ENCODE data around the gene VPS13A.

The VPS13A gene

DNA sequence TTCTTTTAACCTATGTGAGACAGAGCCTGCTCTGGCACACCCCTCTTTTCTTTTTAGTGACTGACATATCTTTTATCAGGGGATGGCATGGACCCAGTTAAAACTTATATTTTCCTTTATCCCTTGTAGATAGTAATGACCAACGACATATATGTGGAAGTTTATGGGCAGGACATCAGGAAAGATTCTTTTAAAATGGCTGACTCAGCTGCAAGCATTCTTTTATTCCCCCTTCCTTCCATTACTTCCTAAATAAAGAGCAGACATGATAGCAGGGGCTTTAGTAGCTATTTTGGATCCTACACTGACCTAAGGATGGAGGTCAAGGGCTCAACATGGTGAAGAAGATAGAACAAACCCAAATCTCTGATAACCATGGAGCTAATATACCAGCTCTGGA, 25.0 kb upstream of the VPS13A start:
- TF ChIP-seq, protein P1, sequence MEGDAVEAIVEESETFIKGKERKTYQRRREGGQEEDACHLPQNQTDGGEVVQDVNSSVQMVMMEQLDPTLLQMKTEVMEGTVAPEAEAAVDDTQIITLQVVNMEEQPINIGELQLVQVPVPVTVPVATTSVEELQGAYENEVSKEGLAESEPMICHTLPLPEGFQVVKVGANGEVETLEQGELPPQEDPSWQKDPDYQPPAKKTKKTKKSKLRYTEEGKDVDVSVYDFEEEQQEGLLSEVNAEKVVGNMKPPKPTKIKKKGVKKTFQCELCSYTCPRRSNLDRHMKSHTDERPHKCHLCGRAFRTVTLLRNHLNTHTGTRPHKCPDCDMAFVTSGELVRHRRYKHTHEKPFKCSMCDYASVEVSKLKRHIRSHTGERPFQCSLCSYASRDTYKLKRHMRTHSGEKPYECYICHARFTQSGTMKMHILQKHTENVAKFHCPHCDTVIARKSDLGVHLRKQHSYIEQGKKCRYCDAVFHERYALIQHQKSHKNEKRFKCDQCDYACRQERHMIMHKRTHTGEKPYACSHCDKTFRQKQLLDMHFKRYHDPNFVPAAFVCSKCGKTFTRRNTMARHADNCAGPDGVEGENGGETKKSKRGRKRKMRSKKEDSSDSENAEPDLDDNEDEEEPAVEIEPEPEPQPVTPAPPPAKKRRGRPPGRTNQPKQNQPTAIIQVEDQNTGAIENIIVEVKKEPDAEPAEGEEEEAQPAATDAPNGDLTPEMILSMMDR (IDR thresholded peaks at IDR 0.05; ENCODE audit: low read depth, low read length): no peak
- H3K4me3 ChIP-seq (replicated peaks in 1 of 2; ENCODE audit: low read depth in 2 of 2, low read length in 2 of 2): no peak overlapping the region
- DNase-seq (ENCODE audit: low read depth in 2 of 2): no peak

DNA sequence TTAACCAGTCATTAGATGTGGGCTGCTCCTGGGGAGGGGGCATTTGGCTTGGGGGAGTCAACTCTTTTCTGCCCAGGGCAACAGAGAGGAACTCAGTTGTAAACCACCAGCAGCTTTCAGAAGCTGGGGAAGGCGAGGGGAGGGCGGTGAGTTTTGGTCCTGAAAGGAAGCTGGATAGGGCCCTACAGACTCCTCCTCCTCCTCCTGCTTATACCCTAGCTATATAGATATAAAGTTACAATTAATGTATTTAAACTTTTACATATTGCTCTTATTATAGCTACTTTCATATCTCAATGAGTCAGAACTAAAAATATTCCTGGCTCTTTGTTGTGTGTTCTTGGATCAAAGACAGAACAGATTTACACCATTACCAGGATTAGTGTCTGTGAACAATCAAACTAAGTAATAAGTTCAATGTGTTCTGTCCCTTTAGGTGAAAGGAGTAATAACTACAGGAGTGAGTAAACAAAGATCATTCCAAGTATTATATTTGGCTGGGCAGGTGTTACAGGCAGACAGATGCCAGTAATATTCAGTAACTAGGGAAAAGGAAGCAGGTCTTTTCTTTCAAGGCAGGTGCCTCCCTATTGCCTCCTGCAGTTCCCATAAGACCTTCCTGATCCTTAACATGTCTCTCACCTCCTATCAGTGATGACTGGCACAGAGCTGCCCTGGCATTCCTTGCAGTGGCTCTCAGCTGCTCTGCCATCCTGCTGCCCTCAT, 20.5 kb upstream of the VPS13A start:
- H3K4me3 ChIP-seq (replicated peaks in 1 of 2; ENCODE audit: low read depth in 2 of 2, low read length in 2 of 2): no peak overlapping the region
- TF ChIP-seq, protein P1 (IDR thresholded peaks at IDR 0.05; ENCODE audit: low read depth, low read length): no peak
- no peak for DNase-seq (ENCODE audit: low read depth in 2 of 2)

DNA sequence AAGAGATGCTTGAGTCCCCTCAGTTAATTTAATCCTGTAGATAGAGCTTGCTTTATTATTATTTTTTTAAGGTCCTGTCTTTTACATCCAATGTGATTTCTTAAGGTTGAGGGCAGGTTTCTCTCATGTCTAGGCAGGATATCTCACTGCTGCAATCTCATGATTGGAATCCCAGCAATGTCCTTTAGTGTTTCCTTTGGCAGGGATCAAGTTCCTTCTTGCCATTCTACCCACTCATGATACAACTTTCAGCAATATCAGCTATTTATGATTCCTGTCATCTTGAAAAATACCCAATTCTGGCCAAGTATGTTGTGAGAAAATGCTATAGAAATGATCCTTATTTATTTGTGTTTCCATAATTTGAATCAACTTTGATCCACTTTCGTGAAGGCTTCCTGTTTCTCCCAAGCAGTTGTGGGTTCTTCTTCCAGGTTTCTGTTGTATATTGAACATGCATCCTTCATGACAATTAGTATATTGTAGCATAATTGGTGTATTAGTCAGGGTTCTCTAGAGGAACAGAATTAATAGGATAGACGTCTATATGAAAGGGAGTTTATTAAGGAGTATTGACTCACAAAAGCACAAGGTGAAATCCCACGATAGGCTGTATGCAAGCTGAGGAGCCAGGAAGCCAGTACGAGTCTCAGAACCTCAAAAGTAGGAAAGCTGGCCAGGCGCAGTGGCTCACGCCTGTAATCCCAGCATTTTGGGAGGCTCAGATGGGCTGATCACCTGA, 18.4 kb upstream of the VPS13A start:
- DNase-seq (ENCODE audit: low read depth in 2 of 2): peak; percentile 57 to 87
- H3K4me3 ChIP-seq (replicated peaks in 1 of 2; ENCODE audit: low read depth in 2 of 2, low read length in 2 of 2): no peak overlapping the region
- TF ChIP-seq, protein P1 (IDR thresholded peaks at IDR 0.05; ENCODE audit: low read depth, low read length): no peak

GRCh38 chr9:77161191-77161590, 16.1 kb upstream of the VPS13A start:
- DNase-seq (ENCODE audit: low read depth in 2 of 2): no peak
- TF ChIP-seq, protein P1 (IDR thresholded peaks at IDR 0.05; ENCODE audit: low read depth, low read length): no peak

DNA sequence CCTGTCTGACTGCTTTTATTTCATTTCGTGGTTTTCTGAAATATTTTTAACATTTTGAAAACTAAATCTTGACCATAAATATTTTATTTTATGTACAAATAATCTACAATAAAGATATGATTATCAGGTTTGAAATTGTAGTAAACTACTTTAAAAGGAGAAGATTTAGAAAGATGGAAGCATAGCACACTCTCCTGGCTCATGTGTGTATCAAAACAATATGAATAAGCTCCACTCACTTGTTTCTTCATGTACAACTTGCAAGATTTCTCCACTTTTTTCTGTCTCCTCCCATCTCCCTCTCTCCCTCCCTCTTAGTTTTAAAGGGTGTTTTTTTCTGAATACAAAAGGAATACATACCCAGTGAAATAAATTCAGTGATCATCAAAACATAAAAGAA, 15.4 kb upstream of the VPS13A start:
- no peak overlapping the region for H3K4me3 ChIP-seq (replicated peaks in 1 of 2; ENCODE audit: low read depth in 2 of 2, low read length in 2 of 2)
- DNase-seq (ENCODE audit: low read depth in 2 of 2): peak; percentile 31 to 65
- TF ChIP-seq, protein P1 (IDR thresholded peaks at IDR 0.05; ENCODE audit: low read depth, low read length): peak; percentile 23

More at GRCh38 chr9:77161191-77161590, 16.1 kb upstream of the VPS13A start:
- no peak overlapping the region for H3K4me3 ChIP-seq (replicated peaks in 1 of 2; ENCODE audit: low read depth in 2 of 2, low read length in 2 of 2)

GRCh38 chr9:77162366-77162765, 15.0 kb upstream of the VPS13A start:
- no peak for DNase-seq (ENCODE audit: low read depth in 2 of 2)
- H3K4me3 ChIP-seq (replicated peaks in 1 of 2; ENCODE audit: low read depth in 2 of 2, low read length in 2 of 2): no peak overlapping the region
- TF ChIP-seq, protein P1 (IDR thresholded peaks at IDR 0.05; ENCODE audit: low read depth, low read length): no peak
